Lower lobe of right lung (tissue), 2 donors: ENCODE data around the gene KCNB1. TPM values are rescaled to one million over a fixed set of nuclear protein-coding genes. Genes with fewer than 3 reads are reported as not detected.

Source experiments
- ATAC-seq, 2 donors: fragments of 200-7000 bp; cut with Tn5 transposase; one replicate each; pipeline ENCODE4 v1.9.1; 2020 to 2022; ENCODE audit warnings: mild to moderate bottlenecking in 2 of 2, moderate library complexity in 2 of 2
- DNase-seq: peaks from one replicate; pipeline ENCODE4 v3.0.0-alpha.2; 2020
- H3K27ac ChIP-seq: fragments of 200-600 bp; one replicate; pipeline ENCODE4 v1.8.0; 2022
- H3K27me3 ChIP-seq: fragments of 200-600 bp; one replicate; pipeline ENCODE4 v1.8.0; 2022; ENCODE audit warnings: low read depth
- H3K36me3 ChIP-seq: fragments of 200-600 bp; one replicate; pipeline ENCODE4 v1.8.0; 2022; ENCODE audit warnings: mild to moderate bottlenecking
- H3K4me1 ChIP-seq: fragments of 200-600 bp; one replicate; pipeline ENCODE4 v1.8.0; 2022
- H3K4me3 ChIP-seq: fragments of 200-600 bp; one replicate; pipeline ENCODE4 v1.8.0; 2022; ENCODE audit warnings: mild to moderate bottlenecking
- H3K9me3 ChIP-seq: fragments of 200-600 bp; one replicate; pipeline ENCODE4 v1.8.0; 2022
- CTCF ChIP-seq: fragments of 200-600 bp; IDR thresholded peaks from one replicate; pipeline ENCODE4 v1.8.0; 2022; ENCODE audit warnings: antibody characterized with exemption, mild to moderate bottlenecking
- intact Hi-C: fragments of 100-400 bp; cut with DNase I; formaldehyde crosslinking; loops from one replicate; pipeline ENCODE4 v1.11.0; 2022
- total RNA-seq: library from RNA; stranded (reverse); fragmentation: NEBNext Ultra II Directional; extraction: Animal tissue kit (Norgen Biotek cat#: 25700); gene quantifications from one replicate; pipeline ENCODE4 v1.2.1, GENCODE V29; 2021
- donor health status: DM: no; HTN: yes; CAD: no; lungs with severe emphysema.

The KCNB1 gene
- total RNA-seq, 1 donor from 2014 or later = 0.53 TPM

GRCh38 chr20:49510562-49511122 lies 28.2 kb upstream of the KCNB1 start:
- ATAC-seq (peak; percentile 47 to 52), DNase-seq (no peak)
- peak overlapping the region; percentile 49 for H3K27ac ChIP-seq
- H3K9me3 ChIP-seq = no peaks in the 10 kb centered on the region
- no peak overlapping the region for H3K4me3 ChIP-seq
- no peaks in the 10 kb centered on the region for H3K27me3 ChIP-seq
- no peaks in the 10 kb centered on the region for H3K36me3 ChIP-seq
- intact Hi-C loops = no loop called here
- TF ChIP-seq CTCF = no peak
- H3K4me1 ChIP-seq = peaks cover 2% of the 10 kb centered on the region

- no peaks in the 10 kb centered on the region for H3K9me3 ChIP-seq
- H3K27me3 ChIP-seq = no peaks in the 10 kb centered on the region
- H3K4me3 ChIP-seq = no peak overlapping the region
- H3K27ac ChIP-seq = no peak overlapping the region
- no peaks in the 10 kb centered on the region for H3K36me3 ChIP-seq
- intact Hi-C loops = no loop called here
- peaks cover 8% of the 10 kb centered on the region for H3K4me1 ChIP-seq
- DNase-seq (no peak), ATAC-seq (peak; percentile 31 to 32)
- TF ChIP-seq CTCF = peak; percentile 37
Observed at GRCh38 chr20:49508435-49509199, 26.1 kb upstream of the KCNB1 start.

GRCh38 chr20:49507741-49508434 lies 25.4 kb upstream of the KCNB1 start:
- Histone ChIP-seq H3K9me3 (no peaks in the 10 kb centered on the region), H3K4me1 (peaks cover 8% of the 10 kb centered on the region), H3K27me3 (no peaks in the 10 kb centered on the region), H3K4me3 (no peak overlapping the region), H3K36me3 (no peaks in the 10 kb centered on the region), H3K27ac (no peak overlapping the region)
- TF ChIP-seq CTCF = no peak
- ATAC-seq (no peak), DNase-seq (no peak)
- intact Hi-C loops = no loop called here

- H3K27me3 ChIP-seq = no peaks in the 10 kb centered on the region
- ATAC-seq (no peak), DNase-seq (no peak)
- no peak for TF ChIP-seq CTCF
- H3K4me3 ChIP-seq = no peak overlapping the region
- H3K4me1 ChIP-seq = peaks cover 8% of the 10 kb centered on the region
- H3K9me3 ChIP-seq = no peaks in the 10 kb centered on the region
- no peak overlapping the region for H3K27ac ChIP-seq
- intact Hi-C loops = no loop called here
- no peaks in the 10 kb centered on the region for H3K36me3 ChIP-seq
Observed at GRCh38 chr20:49505518-49505917, 23.1 kb upstream of the KCNB1 start.

- ATAC-seq (no peak), DNase-seq (no peak)
- TF ChIP-seq CTCF = no peak
- intact Hi-C loops = no loop called here
- Histone ChIP-seq H3K27me3 (no peaks in the 10 kb centered on the region), H3K4me3 (no peak overlapping the region), H3K27ac (no peak overlapping the region), H3K36me3 (no peaks in the 10 kb centered on the region), H3K4me1 (peaks cover 8% of the 10 kb centered on the region), H3K9me3 (no peaks in the 10 kb centered on the region)
Observed at GRCh38 chr20:49503176-49503575, 20.7 kb upstream of the KCNB1 start.
